T-cell (primary cell): ENCODE measurements around the gene ARHGAP11A. TPM values are rescaled to one million over a fixed set of nuclear protein-coding genes. Genes with fewer than 3 reads are reported as not detected.
"Not testable (repeated sequence)": the region's sequence is repeated elsewhere in the genome, so short reads cannot be mapped to it uniquely, and the experiment has no call there.

Experiments
- ATAC-seq, 4 experiments: fragments of 200-7000 bp in 3 of 4; fragments of 150-1000 bp in 1 of 4; cut with Tn5 transposase; replicated peaks in 1 of 4; 1 replicate in 3 of 4; 2 replicates in 1 of 4; pipeline ENCODE4 v1.10.0; 2021; ENCODE audit warnings: moderate library complexity in 3 of 4, mild to moderate bottlenecking in 2 of 4, moderate number of reproducible peaks in 1 of 4
- CTCF ChIA-PET, 2 donors: fragments of 300-600 bp; sonication (Branson Sonifier 250); formaldehyde crosslinking; loops; one replicate each; lab custom pipeline; 2022; ENCODE audit warnings: antibody characterized with exemption in 2 of 2; lab: Charles Lee
- POLR2A ChIA-PET, 2 donors: fragments of 300-600 bp; sonication (Branson Sonifier 250); formaldehyde crosslinking; loops; one replicate each; lab custom pipeline; 2022; ENCODE audit warnings: antibody characterized with exemption in 2 of 2; lab: Charles Lee
- DNase-seq, 35 experiments: peaks; one replicate each; pipeline versions ENCODE4 v3.0.0 to v3.0.0-alpha.2; 2013 to 2023
- H3K27ac ChIP-seq: one replicate; pipeline ENCODE4 v1.5.1; 2013; ENCODE audit warnings: low read length
- H3K27me3 ChIP-seq, 2 experiments: replicated peaks in 1 of 2; 1 replicate in 1 of 2; 2 replicates in 1 of 2; pipeline versions ENCODE4 v1.6.1 to v1.7.0; 2013; ENCODE audit warnings: low read length in 1 of 2, mixed read lengths in 1 of 2; ENCODE audit not compliant: control insufficient read depth in 2 of 2, insufficient read depth in 2 of 2; ENCODE audit errors: extremely low read depth in 1 of 2
- H3K36me3 ChIP-seq, 2 donors: 1 replicate in 1 of 2; 2 replicates in 1 of 2; pipeline versions ENCODE4 v1.6.1 to v1.7.0; 2013; ENCODE audit warnings: low read length in 1 of 2; ENCODE audit not compliant: control insufficient read depth in 2 of 2, insufficient read depth in 1 of 2; ENCODE audit errors: extremely low read depth in 1 of 2
- H3K4me1 ChIP-seq, 2 experiments: 1 replicate in 1 of 2; 2 replicates in 1 of 2; pipeline versions ENCODE4 v1.6.1 to v1.7.0; 2013; ENCODE audit warnings: low read length in 2 of 2, mixed read lengths in 1 of 2; ENCODE audit not compliant: insufficient read depth in 2 of 2, control insufficient read depth in 1 of 2; ENCODE audit errors: extremely low read depth in 1 of 2
- H3K4me3 ChIP-seq, 2 donors: 1 replicate in 1 of 2; 2 replicates in 1 of 2; pipeline versions ENCODE4 v1.5.1 to v1.7.0; 2013; ENCODE audit warnings: mild to moderate bottlenecking in 2 of 2, low read length in 1 of 2, moderate library complexity in 1 of 2; ENCODE audit not compliant: control insufficient read depth in 1 of 2; ENCODE audit errors: extremely low read depth in 1 of 2
- H3K9me3 ChIP-seq: 2 replicates; pipeline ENCODE4 v1.7.0; 2013
- H3K27ac Mint-ChIP-seq, 2 donors: one replicate each; pipeline ENCODE4 v1.8.0; 2020 to 2021; ENCODE audit warnings: mild to moderate bottlenecking in 2 of 2, mixed read lengths in 2 of 2
- H3K27me3 Mint-ChIP-seq, 2 donors: one replicate each; pipeline ENCODE4 v1.8.0; 2021 to 2022; ENCODE audit warnings: mixed read lengths in 2 of 2
- H3K36me3 Mint-ChIP-seq: one replicate; pipeline ENCODE4 v1.8.0; 2021; ENCODE audit warnings: mixed read lengths
- H3K4me1 Mint-ChIP-seq, 3 donors: one replicate each; pipeline ENCODE4 v1.8.0; 2020 to 2022; ENCODE audit warnings: mixed read lengths in 3 of 3, mild to moderate bottlenecking in 1 of 3
- H3K4me3 Mint-ChIP-seq, 3 donors: one replicate each; pipeline ENCODE4 v1.8.0; 2020 to 2022; ENCODE audit warnings: mild to moderate bottlenecking in 3 of 3, mixed read lengths in 3 of 3, moderate library complexity in 3 of 3
- H3K9me3 Mint-ChIP-seq, 3 donors: one replicate each; pipeline ENCODE4 v1.8.0; 2020 to 2022; ENCODE audit warnings: mixed read lengths in 3 of 3
- WGBS: methylation state at CpG from one replicate; pipeline ENCODE4 v1.1.5; 2013; ENCODE audit warnings: missing lambda C conversion rate; ENCODE audit not compliant: insufficient coverage; 5-methylcytosine and 5-hydroxymethylcytosine counted together
- total RNA-seq, 35 experiments: library from RNA in 6 of 35; stranded (reverse) in 6 of 35; fragments of 120-200 nt in 1 of 35; gene quantifications; one replicate each; pipeline versions ENCODE4 v1.2.1 to v1.2.4 and lab custom pipeline; 2013 to 2026

The ARHGAP11A gene
- total RNA-seq (1 to 10 TPM; 4.5 to 6.8 (median 6.2) TPM), total RNA-seq (lab: John Stamatoyannopoulos, UW) (2.0 to 44.4 (median 4.3) reads per million in 29 experiments)
- total RNA-seq (2013) = 4.2 TPM

- CTCF ChIA-PET, H3K36me3 Mint-ChIP-seq, H3K4me1 ChIP-seq, H3K36me3 ChIP-seq, H3K27me3 Mint-ChIP-seq, H3K27me3 ChIP-seq, H3K9me3 ChIP-seq, H3K9me3 Mint-ChIP-seq: not testable (repeated sequence)
- peak within 1 kb of the TSS; percentile 91 to 92 for H3K27ac Mint-ChIP-seq
- POLR2A ChIA-PET = interaction anchor here in 1 of 2 donors (0.6 to 0.7 kb wide), 2 partner anchors 580 to 1692 kb away, joined by 3 to 4 read pairs; partner anchors contain the start of gene FMN1
- under 1% methylated on average over 9 of the region's 43 CpGs for WGBS
- peak within 1 kb of the TSS; percentile 64 to 82 for H3K4me3 ChIP-seq
- peak within 1 kb of the TSS; percentile 59 for H3K27ac ChIP-seq
- H3K4me3 Mint-ChIP-seq = peak within 1 kb of the TSS; percentile 95 to 99 (median 97)
- peak; percentile 82 to 91 (median 86) for ATAC-seq
- H3K4me1 Mint-ChIP-seq = peaks cover 17 to 28% (median 18%) of the 10 kb centered on the region in 3 donors
- DNase-seq = peak; percentile 67 to 89 (median 80)
Measured at GRCh38 chr15:32615051-32615870, at the start of gene ARHGAP11A. TSS of gene ARHGAP11A (plus strand) at chr15:32615504. CDS start at chr15:32616212, 708 bp downstream.

GRCh38 chr15:32568988-32569387 is 46.3 kb upstream of the ARHGAP11A start:
- CTCF ChIA-PET, H3K27me3 Mint-ChIP-seq, H3K27ac ChIP-seq, H3K27ac Mint-ChIP-seq, H3K9me3 Mint-ChIP-seq, ATAC-seq, H3K36me3 ChIP-seq, H3K4me3 Mint-ChIP-seq, H3K4me1 ChIP-seq, H3K4me1 Mint-ChIP-seq, H3K36me3 Mint-ChIP-seq, DNase-seq, POLR2A ChIA-PET, H3K9me3 ChIP-seq, H3K27me3 ChIP-seq, H3K4me3 ChIP-seq: not testable (repeated sequence)
- no CpG with 5 or more reads among the region's 3 CpGs for WGBS

GRCh38 chr15:32578482-32578881 is 36.8 kb upstream of the ARHGAP11A start:
- peak in 1 of 35 experiments; percentile 1 for DNase-seq
- H3K36me3 Mint-ChIP-seq, H3K27me3 ChIP-seq, H3K4me1 Mint-ChIP-seq, H3K9me3 ChIP-seq, POLR2A ChIA-PET, H3K27me3 Mint-ChIP-seq, ATAC-seq, H3K4me1 ChIP-seq, CTCF ChIA-PET, H3K27ac ChIP-seq, H3K4me3 ChIP-seq, H3K9me3 Mint-ChIP-seq, H3K36me3 ChIP-seq: not testable (repeated sequence)
- peak overlapping the region in 1 of 3 donors; percentile 28 for H3K4me3 Mint-ChIP-seq
- H3K27ac Mint-ChIP-seq = peak overlapping the region in 1 of 2 donors; percentile 75
- WGBS = no CpG with 5 or more reads among the region's 4 CpGs

- H3K4me3 ChIP-seq, H3K27ac ChIP-seq, H3K27me3 Mint-ChIP-seq, ATAC-seq, H3K4me3 Mint-ChIP-seq, H3K27me3 ChIP-seq, H3K36me3 ChIP-seq, POLR2A ChIA-PET, H3K4me1 Mint-ChIP-seq, H3K36me3 Mint-ChIP-seq, DNase-seq, H3K9me3 Mint-ChIP-seq, CTCF ChIA-PET, H3K9me3 ChIP-seq, H3K27ac Mint-ChIP-seq, H3K4me1 ChIP-seq: not testable (repeated sequence)
- no CpG with 5 or more reads among the region's 4 CpGs for WGBS
Measured at GRCh38 chr15:32585844-32586243, 29.5 kb upstream of the ARHGAP11A start.

- H3K36me3 Mint-ChIP-seq, H3K27ac ChIP-seq, POLR2A ChIA-PET, H3K4me3 ChIP-seq, CTCF ChIA-PET, H3K9me3 ChIP-seq, H3K36me3 ChIP-seq, H3K4me1 Mint-ChIP-seq, H3K27me3 Mint-ChIP-seq, H3K4me1 ChIP-seq, H3K27ac Mint-ChIP-seq, H3K9me3 Mint-ChIP-seq, DNase-seq, H3K4me3 Mint-ChIP-seq, ATAC-seq, H3K27me3 ChIP-seq: not testable (repeated sequence)
- no CpG with 5 or more reads among the region's 8 CpGs for WGBS
Measured at GRCh38 chr15:32593151-32593550, 22.2 kb upstream of the ARHGAP11A start, which contains the start of gene GOLGA8N. TSS of gene GOLGA8N (plus strand) at chr15:32593456.

- DNase-seq, H3K4me3 Mint-ChIP-seq, H3K27ac ChIP-seq, POLR2A ChIA-PET, ATAC-seq, H3K4me1 Mint-ChIP-seq, H3K27me3 ChIP-seq, H3K36me3 ChIP-seq, CTCF ChIA-PET, H3K4me3 ChIP-seq, H3K9me3 Mint-ChIP-seq, H3K27me3 Mint-ChIP-seq, H3K4me1 ChIP-seq, H3K9me3 ChIP-seq, H3K27ac Mint-ChIP-seq, H3K36me3 Mint-ChIP-seq: not testable (repeated sequence)
- WGBS = no CpG with 5 or more reads among the region's 2 CpGs
Measured at GRCh38 chr15:32609518-32609917, 5.8 kb upstream of the ARHGAP11A start.
